OCI-LY1 (cell line): ENCODE results near the gene PPIL6.

Experiments used
- H2AFZ ChIP-seq: fragments of 200-600 bp; sonication (generic), shearing (Covaris generic); 2 replicates; pipeline ENCODE4 v1.6.0; 2014; ENCODE audit warnings: antibody characterized with exemption, mild to moderate bottlenecking, low read length
- H3F3A ChIP-seq: fragments of 200-600 bp; sonication (generic), shearing (Covaris generic); 2 replicates; pipeline ENCODE4 v1.6.0; 2014; ENCODE audit warnings: mild to moderate bottlenecking, antibody characterized with exemption, low read length, moderate library complexity; ENCODE audit not compliant: insufficient read depth
- H3K27ac ChIP-seq: fragments of 200-600 bp; sonication (generic); 2 replicates; pipeline ENCODE4 v1.5.1; 2014; ENCODE audit warnings: low read length, mixed run types, mild to moderate bottlenecking, low read depth; ENCODE audit not compliant: poor library complexity, severe bottlenecking
- H3K27me3 ChIP-seq: fragments of 200-600 bp; sonication (generic); 2 replicates; pipeline ENCODE4 v1.6.0; 2014; ENCODE audit warnings: antibody characterized with exemption, mild to moderate bottlenecking, low read length, moderate library complexity; ENCODE audit not compliant: insufficient read depth
- H3K36me3 ChIP-seq: fragments of 200-600 bp; sonication (generic); 2 replicates; pipeline ENCODE4 v1.6.1; 2014; ENCODE audit warnings: mild to moderate bottlenecking, antibody characterized with exemption, low read length, moderate library complexity, mixed read lengths; ENCODE audit not compliant: insufficient read depth
- H3K4me1 ChIP-seq: fragments of 200-600 bp; sonication (generic); 2 replicates; pipeline ENCODE4 v1.5.1; 2014; ENCODE audit warnings: mild to moderate bottlenecking, low read length, moderate library complexity; ENCODE audit not compliant: insufficient read depth, severe bottlenecking
- H3K4me2 ChIP-seq: fragments of 200-600 bp; sonication (generic), shearing (Covaris generic); 2 replicates; pipeline ENCODE4 v1.6.1; 2014; ENCODE audit warnings: low read length
- H3K4me3 ChIP-seq: fragments of 200-600 bp; sonication (generic); 2 replicates; pipeline ENCODE4 v1.5.1; 2014; ENCODE audit warnings: low read length, low read depth, mild to moderate bottlenecking, mixed read lengths; ENCODE audit not compliant: poor library complexity, severe bottlenecking
- H3K79me2 ChIP-seq: fragments of 200-600 bp; shearing (Covaris generic); 2 replicates; pipeline ENCODE4 v1.6.1; 2016; ENCODE audit warnings: mixed run types, low read length, mixed read lengths; ENCODE audit not compliant: insufficient read depth
- H3K9ac ChIP-seq: fragments of 200-600 bp; sonication (generic), shearing (Covaris generic); 2 replicates; pipeline ENCODE4 v1.6.1; 2014; ENCODE audit warnings: mild to moderate bottlenecking, low read length, mixed read lengths
- H3K9me2 ChIP-seq: fragments of 200-600 bp; sonication (generic), shearing (Covaris generic); 2 replicates; pipeline ENCODE4 v1.6.1; 2014; ENCODE audit warnings: low read depth, mild to moderate bottlenecking, low read length, mixed read lengths
- H3K9me3 ChIP-seq: fragments of 200-600 bp; shearing (Covaris generic); 2 replicates; pipeline ENCODE4 v1.6.1; 2014; ENCODE audit warnings: low read length, mixed read lengths
- H4K20me1 ChIP-seq: fragments of 200-600 bp; sonication (generic), shearing (Covaris generic); 2 replicates; pipeline ENCODE4 v1.6.0; 2016; ENCODE audit warnings: mild to moderate bottlenecking, low read length; ENCODE audit not compliant: insufficient read depth
- EZH2 ChIP-seq: fragments of 200-600 bp; sonication (generic), shearing (Covaris generic); IDR thresholded peaks from 2 replicates; pipeline ENCODE4 v1.8.0; 2017; ENCODE audit warnings: borderline replicate concordance, mixed run types, mild to moderate bottlenecking, antibody characterized with exemption, low read length, moderate library complexity, mixed read lengths
- TF ChIP-seq, protein P1 (sequence below): fragments of 200-600 bp; sonication (generic), shearing (Covaris generic); IDR thresholded peaks from 2 replicates; pipeline ENCODE4 v1.5.1; 2017; ENCODE audit warnings: mild to moderate bottlenecking, antibody characterized with exemption, low read length, moderate library complexity, mixed read lengths

The PPIL6 gene

DNA sequence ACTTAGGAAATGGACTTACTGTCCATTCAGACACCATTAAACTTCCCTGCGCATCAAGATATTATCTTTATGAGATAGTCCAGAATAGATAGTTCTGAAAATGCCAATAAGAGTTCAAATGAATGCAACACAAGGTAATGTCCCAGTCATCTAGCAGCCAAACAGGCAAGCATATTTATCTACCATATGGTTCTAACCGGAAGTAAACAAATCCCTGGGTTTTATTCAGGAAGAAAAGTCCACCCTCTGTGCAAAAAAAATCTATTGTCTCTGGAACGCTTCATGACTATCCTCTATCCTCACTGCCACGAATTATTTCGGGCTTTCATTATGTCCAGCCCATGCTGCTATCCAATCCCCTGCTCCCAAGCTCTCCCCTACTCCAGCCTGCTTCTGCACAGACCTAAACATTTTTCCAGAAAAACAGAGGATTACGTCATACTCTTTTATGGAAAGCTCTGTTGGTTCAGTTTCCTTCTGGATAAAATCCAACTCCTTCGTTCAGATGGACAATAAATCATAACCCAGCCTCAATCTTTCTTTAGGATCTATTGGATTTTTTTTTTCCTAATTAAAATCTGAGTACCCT lies 11.4 kb downstream of the PPIL6 start:
- Histone ChIP-seq H3K4me3 (no peak overlapping the region), H3K79me2 (no peaks in the 10 kb centered on the region), H3K9me2 (no peaks in the 10 kb centered on the region), H3K27ac (no peak overlapping the region), H4K20me1 (no peaks in the 10 kb centered on the region), H3K4me1 (no peaks in the 10 kb centered on the region), H3F3A (no peaks in the 10 kb centered on the region), H3K9me3 (no peaks in the 10 kb centered on the region), H3K9ac (no peak overlapping the region), H3K36me3 (no peaks in the 10 kb centered on the region), H3K4me2 (no peak overlapping the region), H2AFZ (no peak overlapping the region), H3K27me3 (no peaks in the 10 kb centered on the region)
- no peak for TF ChIP-seq EZH2
- TF ChIP-seq, protein P1, sequence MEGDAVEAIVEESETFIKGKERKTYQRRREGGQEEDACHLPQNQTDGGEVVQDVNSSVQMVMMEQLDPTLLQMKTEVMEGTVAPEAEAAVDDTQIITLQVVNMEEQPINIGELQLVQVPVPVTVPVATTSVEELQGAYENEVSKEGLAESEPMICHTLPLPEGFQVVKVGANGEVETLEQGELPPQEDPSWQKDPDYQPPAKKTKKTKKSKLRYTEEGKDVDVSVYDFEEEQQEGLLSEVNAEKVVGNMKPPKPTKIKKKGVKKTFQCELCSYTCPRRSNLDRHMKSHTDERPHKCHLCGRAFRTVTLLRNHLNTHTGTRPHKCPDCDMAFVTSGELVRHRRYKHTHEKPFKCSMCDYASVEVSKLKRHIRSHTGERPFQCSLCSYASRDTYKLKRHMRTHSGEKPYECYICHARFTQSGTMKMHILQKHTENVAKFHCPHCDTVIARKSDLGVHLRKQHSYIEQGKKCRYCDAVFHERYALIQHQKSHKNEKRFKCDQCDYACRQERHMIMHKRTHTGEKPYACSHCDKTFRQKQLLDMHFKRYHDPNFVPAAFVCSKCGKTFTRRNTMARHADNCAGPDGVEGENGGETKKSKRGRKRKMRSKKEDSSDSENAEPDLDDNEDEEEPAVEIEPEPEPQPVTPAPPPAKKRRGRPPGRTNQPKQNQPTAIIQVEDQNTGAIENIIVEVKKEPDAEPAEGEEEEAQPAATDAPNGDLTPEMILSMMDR, result no peak

GRCh38 chr6:109424946-109425345 lies 15.5 kb downstream of the PPIL6 start:
- Histone ChIP-seq H3K9me2 (no peaks in the 10 kb centered on the region), H2AFZ (no peak overlapping the region)

DNA sequence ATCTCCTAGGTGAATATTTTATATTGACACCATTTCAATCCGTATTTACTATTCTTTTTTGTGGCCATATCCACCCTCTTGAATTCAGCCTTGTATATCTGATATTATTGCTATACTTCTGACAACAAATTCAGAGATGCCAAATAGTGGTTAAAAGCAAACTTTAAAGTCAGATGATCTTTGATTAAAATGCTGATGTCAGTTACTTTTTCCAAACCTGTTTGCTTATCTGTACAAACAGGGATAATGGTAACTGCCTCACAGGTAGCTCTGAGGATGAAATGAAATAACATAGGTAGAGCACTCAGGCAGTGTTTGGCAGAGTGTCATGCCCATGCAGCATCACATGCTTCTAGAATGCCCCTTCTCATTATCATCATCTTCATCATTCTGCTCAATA lies 19.2 kb downstream of the PPIL6 start:
- Histone ChIP-seq H3F3A (no peaks in the 10 kb centered on the region), H3K4me3 (no peak overlapping the region), H3K36me3 (no peaks in the 10 kb centered on the region), H3K79me2 (no peaks in the 10 kb centered on the region), H3K4me2 (no peak overlapping the region), H2AFZ (no peak overlapping the region), H3K9me3 (no peaks in the 10 kb centered on the region), H3K9me2 (no peaks in the 10 kb centered on the region), H3K27ac (no peak overlapping the region), H3K4me1 (no peaks in the 10 kb centered on the region), H4K20me1 (no peaks in the 10 kb centered on the region), H3K9ac (no peak overlapping the region), H3K27me3 (no peaks in the 10 kb centered on the region)
- TF ChIP-seq, protein P1, result no peak
- no peak for TF ChIP-seq EZH2

More at GRCh38 chr6:109424946-109425345, 15.5 kb downstream of the PPIL6 start:
- H4K20me1 ChIP-seq, result no peaks in the 10 kb centered on the region
- H3K27ac ChIP-seq, result no peak overlapping the region
- no peak overlapping the region for H3K4me2 ChIP-seq
- H3K9ac ChIP-seq, result no peak overlapping the region
- no peaks in the 10 kb centered on the region for H3K79me2 ChIP-seq
- no peaks in the 10 kb centered on the region for H3K27me3 ChIP-seq
- no peaks in the 10 kb centered on the region for H3F3A ChIP-seq
- no peaks in the 10 kb centered on the region for H3K9me3 ChIP-seq
- TF ChIP-seq EZH2, result no peak
- TF ChIP-seq, protein P1, result no peak
- H3K4me1 ChIP-seq, result no peaks in the 10 kb centered on the region
- no peak overlapping the region for H3K4me3 ChIP-seq
- no peaks in the 10 kb centered on the region for H3K36me3 ChIP-seq
